Ovary (tissue), 3 donors: ENCODE measurements around the gene NAV2.

Source experiments
- EP300 ChIP-seq: sonication (generic); formaldehyde crosslinking; IDR thresholded peaks from one replicate; pipeline ENCODE4 v1.6.1; 2017; ENCODE audit warnings: antibody characterized with exemption
- TF ChIP-seq, protein P1 (sequence below), 3 donors: fragments of 450-650 bp in 2 of 3; fragments of 200-600 bp in 1 of 3; IDR thresholded peaks; one replicate each; pipeline versions ENCODE4 v1.5.1 to v1.8.0; 2016 to 2022; ENCODE audit warnings: antibody characterized with exemption in 3 of 3, mild to moderate bottlenecking in 1 of 3
- donor health status: DM: no; HTN: no; CAD: no.

DNA sequence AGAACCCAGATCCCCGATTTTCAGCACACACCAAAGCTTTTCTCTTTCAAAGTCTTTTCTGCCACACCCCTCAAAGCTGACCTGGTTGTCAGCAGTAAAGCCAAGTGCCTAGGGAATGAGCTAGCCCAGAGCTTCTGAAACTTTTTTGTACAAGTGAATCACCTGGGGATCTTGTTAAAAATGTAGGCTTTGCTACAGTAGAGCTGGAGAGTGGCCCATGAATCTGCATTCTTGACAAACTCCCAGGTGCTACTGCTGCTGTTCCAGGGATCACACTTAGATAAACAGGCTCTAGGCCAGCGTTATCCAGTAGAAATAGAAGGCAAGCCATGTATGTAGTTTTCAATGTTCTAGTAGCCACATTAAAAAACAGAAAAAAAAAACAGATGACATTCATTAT, 21.8 kb upstream of the NAV2 start:
- no peak for TF ChIP-seq EP300
- TF ChIP-seq, protein P1, sequence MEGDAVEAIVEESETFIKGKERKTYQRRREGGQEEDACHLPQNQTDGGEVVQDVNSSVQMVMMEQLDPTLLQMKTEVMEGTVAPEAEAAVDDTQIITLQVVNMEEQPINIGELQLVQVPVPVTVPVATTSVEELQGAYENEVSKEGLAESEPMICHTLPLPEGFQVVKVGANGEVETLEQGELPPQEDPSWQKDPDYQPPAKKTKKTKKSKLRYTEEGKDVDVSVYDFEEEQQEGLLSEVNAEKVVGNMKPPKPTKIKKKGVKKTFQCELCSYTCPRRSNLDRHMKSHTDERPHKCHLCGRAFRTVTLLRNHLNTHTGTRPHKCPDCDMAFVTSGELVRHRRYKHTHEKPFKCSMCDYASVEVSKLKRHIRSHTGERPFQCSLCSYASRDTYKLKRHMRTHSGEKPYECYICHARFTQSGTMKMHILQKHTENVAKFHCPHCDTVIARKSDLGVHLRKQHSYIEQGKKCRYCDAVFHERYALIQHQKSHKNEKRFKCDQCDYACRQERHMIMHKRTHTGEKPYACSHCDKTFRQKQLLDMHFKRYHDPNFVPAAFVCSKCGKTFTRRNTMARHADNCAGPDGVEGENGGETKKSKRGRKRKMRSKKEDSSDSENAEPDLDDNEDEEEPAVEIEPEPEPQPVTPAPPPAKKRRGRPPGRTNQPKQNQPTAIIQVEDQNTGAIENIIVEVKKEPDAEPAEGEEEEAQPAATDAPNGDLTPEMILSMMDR (IDR thresholded peaks at IDR 0.05) = no peak
